Keratinocyte (primary cell): ENCODE data around the gene MEGF11. TPM values are rescaled to one million over a fixed set of nuclear protein-coding genes. Genes with fewer than 3 reads are reported as not detected.

Experiments
- DNase-seq: peaks from one replicate; pipeline ENCODE4 v3.0.0-alpha.2; 2011; ENCODE audit warnings: low read depth, missing footprints, low spot score
- FAIRE-seq: peaks from 2 replicates; lab custom pipeline; 2011; peaks lifted over from hg19 to GRCh38; lab: Jason Lieb, UNC
- H2AFZ ChIP-seq: 2 replicates; pipeline ENCODE4 v1.6.0; 2012; ENCODE audit warnings: low read length, control low read depth, inconsistent platforms; ENCODE audit not compliant: control insufficient read depth
- H3K27ac ChIP-seq: 2 replicates; pipeline ENCODE4 v1.5.1; 2011; ENCODE audit warnings: low read length; ENCODE audit not compliant: control insufficient read depth, insufficient read depth
- H3K27me3 ChIP-seq: 3 replicates; pipeline ENCODE4 v1.6.0; 2011; ENCODE audit warnings: low read length; ENCODE audit not compliant: control insufficient read depth, insufficient read depth; ENCODE audit errors: extremely low read depth
- H3K36me3 ChIP-seq, 2 experiments: 2 replicates in 1 of 2; 3 replicates in 1 of 2; pipeline ENCODE4 v1.5.1; 2011; ENCODE audit warnings: low read length in 2 of 2, mild to moderate bottlenecking in 1 of 2; ENCODE audit not compliant: control insufficient read depth in 2 of 2, insufficient read depth in 2 of 2; ENCODE audit errors: extremely low read depth in 1 of 2
- H3K4me1 ChIP-seq: 3 replicates; pipeline ENCODE4 v1.5.1; 2011; ENCODE audit warnings: low read length; ENCODE audit not compliant: control insufficient read depth, insufficient read depth; ENCODE audit errors: extremely low read depth
- H3K4me2 ChIP-seq: 3 replicates; pipeline ENCODE4 v1.6.0; 2011; ENCODE audit warnings: low read depth, low read length; ENCODE audit not compliant: control insufficient read depth, insufficient read depth; ENCODE audit errors: extremely low read depth
- H3K4me3 ChIP-seq, 3 experiments: fragments of 200-600 bp in 1 of 3; sonication (generic) in 1 of 3; 2 replicates in 2 of 3; 3 replicates in 1 of 3; pipeline ENCODE4 v1.5.1; 2011 to 2016; ENCODE audit warnings: low read length in 3 of 3, mild to moderate bottlenecking in 3 of 3, control low read depth in 2 of 3, inconsistent platforms in 1 of 3, low read depth in 1 of 3, mixed read lengths in 1 of 3, mixed run types in 1 of 3, moderate library complexity in 1 of 3; ENCODE audit not compliant: control insufficient read depth in 2 of 3, insufficient read depth in 2 of 3; ENCODE audit errors: extremely low read depth in 1 of 3
- H3K79me2 ChIP-seq: 2 replicates; pipeline ENCODE4 v1.6.0; 2012; ENCODE audit warnings: low read length; ENCODE audit not compliant: control insufficient read depth, insufficient read depth
- H3K9ac ChIP-seq: 3 replicates; pipeline ENCODE4 v1.6.0; 2011; ENCODE audit warnings: low read length; ENCODE audit not compliant: control insufficient read depth, insufficient read depth; ENCODE audit errors: extremely low read depth
- H3K9me1 ChIP-seq: 3 replicates; pipeline ENCODE4 v1.6.0; 2011; ENCODE audit warnings: low read length; ENCODE audit not compliant: control insufficient read depth, insufficient read depth; ENCODE audit errors: extremely low read depth
- H3K9me3 ChIP-seq: 2 replicates; pipeline ENCODE4 v1.5.1; 2012; ENCODE audit warnings: low read depth, low read length; ENCODE audit not compliant: control insufficient read depth
- H4K20me1 ChIP-seq: 3 replicates; pipeline ENCODE4 v1.6.0; 2011; ENCODE audit warnings: low read length; ENCODE audit not compliant: control insufficient read depth, insufficient read depth; ENCODE audit errors: extremely low read depth
- CTCF ChIP-seq, 3 experiments: IDR thresholded peaks in 1 of 3; conservative IDR thresholded peaks in 1 of 3; optimal IDR thresholded peaks in 1 of 3; 2 replicates in 2 of 3; 3 replicates in 1 of 3; pipeline versions ENCODE3 to v1.5.1; 2011; ENCODE audit warnings: low read length in 3 of 3, mild to moderate bottlenecking in 3 of 3, moderate library complexity in 2 of 3, control low read depth in 1 of 3, inconsistent platforms in 1 of 3; ENCODE audit not compliant: insufficient read depth in 2 of 3; ENCODE audit errors: extremely low read depth in 1 of 3
- EZH2 ChIP-seq: IDR thresholded peaks from one replicate; pipeline ENCODE4 v1.6.1; 2012; ENCODE audit warnings: inconsistent platforms, mild to moderate bottlenecking, low read length, moderate library complexity
- dilution Hi-C: fragments of 300-500 bp; cut with MboI; formaldehyde crosslinking; loops from one replicate; pipeline ENCODE4 v1.7.0; 2020; ENCODE audit warnings: low sequenced_read_pairs; ENCODE audit not compliant: extremely low pct_ligation_motif_present
- polyA plus RNA-seq, 5 experiments: library from polyadenylated mRNA; depleted of rRNA in 3 of 5; stranded (reverse) in 3 of 5; stranded (forward) in 1 of 5; unstranded in 1 of 5; fragments of >200 nt; gene quantifications; 1 replicate in 1 of 5; 2 replicates in 3 of 5; 3 replicates in 1 of 5; pipeline versions ENCODE4 v1.2.1 to v1.2.3, GENCODE V29; 2011 to 2012; ENCODE audit warnings: missing spikeins in 2 of 5, low read depth in 1 of 5, low replicate concordance in 1 of 5

Gene MEGF11
- polyA plus RNA-seq, 1 donor (not counting 4 experiments of a cell fraction or from before 2014, with no cell fraction given) = not detected

DNA sequence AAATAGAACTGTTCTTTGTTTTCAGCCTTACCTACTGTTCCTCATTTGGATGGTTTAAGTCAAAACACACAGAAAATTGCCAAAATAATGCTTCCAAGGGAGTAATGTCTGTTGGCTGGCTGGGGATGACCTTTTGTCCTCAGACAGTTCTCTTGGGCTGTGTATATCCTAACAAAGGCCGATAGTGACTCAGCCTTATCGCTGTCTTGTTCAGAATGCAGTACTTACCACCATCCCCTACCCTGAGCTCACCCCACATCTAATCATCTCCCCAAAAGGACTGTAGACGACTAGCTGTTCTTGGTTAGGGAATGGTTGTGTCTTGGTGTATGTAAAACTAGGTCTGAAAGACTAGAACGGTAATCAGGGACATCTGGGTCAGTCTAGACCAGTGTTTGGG lies 349.2 kb downstream of the MEGF11 start:
- Histone ChIP-seq H3K4me3 (no peak overlapping the region), H3K4me1 (peaks cover 30% of the 10 kb centered on the region), H3K9ac (no peak overlapping the region), H3K9me1 (peaks cover 5% of the 10 kb centered on the region), H2AFZ (no peak overlapping the region), H3K4me2 (no peak overlapping the region), H3K9me3 (no peaks in the 10 kb centered on the region), H3K27me3 (no peaks in the 10 kb centered on the region), H3K27ac (no peak overlapping the region), H3K79me2 (peaks cover 5% of the 10 kb centered on the region), H4K20me1 (no peaks in the 10 kb centered on the region), H3K36me3 (peaks cover 27 to 43% of the 10 kb centered on the region in 2 experiments)
- FAIRE-seq (no peak), DNase-seq (no peak)
- no peak for TF ChIP-seq EZH2
- no peak for TF ChIP-seq CTCF (optimal IDR thresholded peaks at IDR 0.05 in 1 of 3, IDR thresholded peaks at IDR 0.05 in 1 of 3, conservative IDR thresholded peaks at IDR 0.05 in 1 of 3; ENCODE audit: extremely low read depth in 1 of 3, insufficient read depth in 2 of 3, low read length in 3 of 3)
- dilution Hi-C loops = no loop called here

GRCh38 chr15:65903296-65904073 lies 350.1 kb downstream of the MEGF11 start:
- H3K27ac ChIP-seq = no peak overlapping the region
- H3K4me1 ChIP-seq = peaks cover 30% of the 10 kb centered on the region
- no peak for TF ChIP-seq EZH2
- H3K4me2 ChIP-seq = no peak overlapping the region
- DNase-seq = no peak
- no peak overlapping the region for H3K9ac ChIP-seq
- no peak overlapping the region for H3K4me3 ChIP-seq
- no peak for FAIRE-seq
- H2AFZ ChIP-seq = no peak overlapping the region
- H3K79me2 ChIP-seq = peaks cover 5% of the 10 kb centered on the region
- dilution Hi-C loops = no loop called here
- H4K20me1 ChIP-seq = no peaks in the 10 kb centered on the region
- peaks cover 32 to 42% of the 10 kb centered on the region in 2 experiments for H3K36me3 ChIP-seq
- H3K9me3 ChIP-seq = no peaks in the 10 kb centered on the region
- H3K27me3 ChIP-seq = no peaks in the 10 kb centered on the region
- H3K9me1 ChIP-seq = peaks cover 5% of the 10 kb centered on the region
